HCEC 1CT (cell line): ENCODE results near the gene SYNRG.
A peak's percentile ranks its signal among the peaks of the same experiment; 100 is the strongest.
"Not testable (repeated sequence)": the region's sequence is repeated elsewhere in the genome, so short reads cannot be mapped to it uniquely, and the experiment has no call there.

Source experiments
- DNase-seq: peaks from one replicate; pipeline ENCODE4 v3.0.0-alpha.2; 2017

Gene SYNRG

GRCh38 chr17:37541880-37542660, 67.1 kb downstream of the SYNRG start:
- DNase-seq, result peak; percentile 26

GRCh38 chr17:37538981-37539659, 70.1 kb downstream of the SYNRG start:
- DNase-seq, result no peak

GRCh38 chr17:37535906-37536305, 73.3 kb downstream of the SYNRG start:
- no peak for DNase-seq

- DNase-seq, result no peak
Observed at GRCh38 chr17:37532756-37533155, 76.5 kb downstream of the SYNRG start.

- no peak for DNase-seq
Observed at GRCh38 chr17:37530420-37530819, 78.8 kb downstream of the SYNRG start.

GRCh38 chr17:37527249-37527851, 81.9 kb downstream of the SYNRG start:
- DNase-seq, result peak; percentile 45

- DNase-seq, result no peak
Observed at GRCh38 chr17:37523715-37524219, 85.5 kb downstream of the SYNRG start.

GRCh38 chr17:37521821-37522220, 87.4 kb downstream of the SYNRG start:
- no peak for DNase-seq

- DNase-seq, result no peak
Observed at GRCh38 chr17:37520174-37520573, 89.0 kb downstream of the SYNRG start.

- no peak for DNase-seq
Observed at GRCh38 chr17:37519251-37519985, 89.8 kb downstream of the SYNRG start.

GRCh38 chr17:37518826-37519225, 90.4 kb downstream of the SYNRG start:
- no peak for DNase-seq

GRCh38 chr17:37517881-37518280, 91.3 kb downstream of the SYNRG start:
- DNase-seq, result no peak

GRCh38 chr17:37516127-37516571, 93.1 kb downstream of the SYNRG start:
- no peak for DNase-seq

GRCh38 chr17:37513711-37514110, 95.5 kb downstream of the SYNRG start:
- no peak for DNase-seq

GRCh38 chr17:37512442-37513068, 96.7 kb downstream of the SYNRG start:
- DNase-seq, result no peak

GRCh38 chr17:37511642-37512041, 97.6 kb downstream of the SYNRG start:
- DNase-seq, result not testable (repeated sequence)

- no peak for DNase-seq
Observed at GRCh38 chr17:37510056-37510455, 99.2 kb downstream of the SYNRG start.

- no peak for DNase-seq
Observed at GRCh38 chr17:37507111-37507510, 102.1 kb downstream of the SYNRG start.

GRCh38 chr17:37506678-37507077, 102.5 kb downstream of the SYNRG start:
- peak; percentile 61 for DNase-seq

- DNase-seq, result no peak
Observed at GRCh38 chr17:37505333-37505732, 103.9 kb downstream of the SYNRG start.

- DNase-seq, result no peak
Observed at GRCh38 chr17:37503148-37503547, 106.1 kb downstream of the SYNRG start.
